ENCODE measurements around the gene S100A7.

GRCh38 chr1:153498746-153499145, 38.3 kb upstream of the S100A7 start:
- TF ChIP-seq CTCF (IDR thresholded peaks at IDR 0.05; ENCODE audit: insufficient read depth, low read length, poor library complexity, severe bottlenecking): no peak
- no peak for TF ChIP-seq EZH2phosphoT487 (conservative IDR thresholded peaks at IDR 0.05; ENCODE audit: low read length)

All from SU-DHL-6 (cell line).